GM12873 (cell line): Measurements from ENCODE around the gene ADAMTS18.

Experiments
- TF ChIP-seq, protein P1 (sequence below): IDR thresholded peaks from 2 replicates; pipeline ENCODE4 v1.5.1; 2012; ENCODE audit warnings: low read depth, mild to moderate bottlenecking, moderate library complexity, low read length, control low read depth; ENCODE audit not compliant: insufficient read depth; ENCODE audit errors: missing control alignments

Gene ADAMTS18

DNA sequence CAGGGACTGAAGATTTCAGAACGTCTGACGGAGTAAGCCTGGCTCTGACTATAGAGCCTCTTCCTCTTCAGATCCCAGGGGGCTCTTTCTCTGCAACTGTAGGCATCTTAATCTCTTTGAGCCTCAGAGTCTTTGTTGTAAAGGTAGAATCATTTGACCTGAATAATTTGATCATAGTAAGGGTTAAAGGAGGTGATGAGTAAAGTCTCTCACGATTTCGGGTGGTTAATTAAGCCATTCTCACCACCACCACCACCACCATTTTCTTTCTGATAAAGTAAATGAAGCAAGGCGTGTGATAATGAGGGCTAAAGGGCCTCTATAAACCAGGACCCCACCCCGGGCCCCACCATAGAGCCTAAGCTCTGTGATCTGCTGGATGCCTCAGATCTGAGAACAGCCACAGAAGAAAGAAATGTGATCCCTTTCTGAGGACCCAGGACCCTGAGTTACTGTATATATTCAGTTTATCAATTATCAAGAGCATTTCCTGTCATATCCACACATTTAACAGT, 33.0 kb upstream of the ADAMTS18 start:
- TF ChIP-seq, protein P1, sequence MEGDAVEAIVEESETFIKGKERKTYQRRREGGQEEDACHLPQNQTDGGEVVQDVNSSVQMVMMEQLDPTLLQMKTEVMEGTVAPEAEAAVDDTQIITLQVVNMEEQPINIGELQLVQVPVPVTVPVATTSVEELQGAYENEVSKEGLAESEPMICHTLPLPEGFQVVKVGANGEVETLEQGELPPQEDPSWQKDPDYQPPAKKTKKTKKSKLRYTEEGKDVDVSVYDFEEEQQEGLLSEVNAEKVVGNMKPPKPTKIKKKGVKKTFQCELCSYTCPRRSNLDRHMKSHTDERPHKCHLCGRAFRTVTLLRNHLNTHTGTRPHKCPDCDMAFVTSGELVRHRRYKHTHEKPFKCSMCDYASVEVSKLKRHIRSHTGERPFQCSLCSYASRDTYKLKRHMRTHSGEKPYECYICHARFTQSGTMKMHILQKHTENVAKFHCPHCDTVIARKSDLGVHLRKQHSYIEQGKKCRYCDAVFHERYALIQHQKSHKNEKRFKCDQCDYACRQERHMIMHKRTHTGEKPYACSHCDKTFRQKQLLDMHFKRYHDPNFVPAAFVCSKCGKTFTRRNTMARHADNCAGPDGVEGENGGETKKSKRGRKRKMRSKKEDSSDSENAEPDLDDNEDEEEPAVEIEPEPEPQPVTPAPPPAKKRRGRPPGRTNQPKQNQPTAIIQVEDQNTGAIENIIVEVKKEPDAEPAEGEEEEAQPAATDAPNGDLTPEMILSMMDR, result no peak

DNA sequence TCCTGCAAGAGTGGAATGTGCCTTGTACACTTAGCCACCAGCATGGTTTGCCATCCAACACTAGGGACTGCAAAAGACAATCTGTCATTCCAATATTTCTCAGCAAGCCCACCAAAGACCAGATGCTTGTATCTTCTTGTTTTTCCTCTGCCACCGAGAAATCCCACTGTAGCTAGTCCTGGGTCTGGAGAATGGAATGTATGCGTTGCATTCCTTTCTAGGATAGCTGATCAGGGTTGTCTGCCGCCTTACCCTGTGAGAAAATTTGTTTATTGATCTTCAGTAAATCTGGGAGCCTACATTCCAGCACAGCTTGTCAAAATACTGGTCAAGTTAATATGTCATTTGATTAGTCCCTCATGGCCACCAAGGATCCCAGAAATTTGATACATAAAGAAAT, 28.1 kb upstream of the ADAMTS18 start:
- TF ChIP-seq, protein P1, result no peak

DNA sequence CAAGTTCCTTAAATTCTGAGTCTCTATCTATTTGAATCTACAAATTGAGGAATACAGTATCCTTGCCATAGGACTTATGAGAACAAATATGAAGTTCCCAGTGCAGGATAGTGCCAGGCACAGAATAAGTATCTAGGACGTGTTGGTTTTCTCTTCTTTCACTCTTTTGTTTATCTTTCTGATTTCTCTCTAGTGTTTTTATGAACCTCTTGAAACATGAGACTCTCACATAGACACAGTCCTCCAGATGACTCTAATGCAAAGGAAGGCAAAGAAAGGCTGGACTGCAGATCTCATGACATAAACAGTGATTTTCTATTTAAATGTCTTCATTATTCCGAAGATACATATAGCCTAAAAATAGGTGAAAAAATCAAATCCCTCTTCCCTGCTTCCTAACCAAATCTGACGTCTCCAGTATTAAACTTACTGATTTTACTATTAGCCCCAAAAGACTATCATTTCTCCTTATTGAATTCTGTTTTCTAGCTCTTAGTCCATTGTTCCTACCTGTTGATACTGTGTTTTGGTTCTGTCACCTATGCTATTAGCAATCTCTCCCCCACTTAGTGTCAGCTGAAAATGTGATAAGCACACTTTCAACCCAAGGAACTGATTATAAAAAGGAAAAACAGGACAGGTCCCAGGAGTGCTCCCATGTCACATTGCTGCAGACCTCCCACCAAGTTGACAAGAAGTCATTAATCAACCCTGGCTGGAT, 24.9 kb upstream of the ADAMTS18 start:
- TF ChIP-seq, protein P1, result no peak

DNA sequence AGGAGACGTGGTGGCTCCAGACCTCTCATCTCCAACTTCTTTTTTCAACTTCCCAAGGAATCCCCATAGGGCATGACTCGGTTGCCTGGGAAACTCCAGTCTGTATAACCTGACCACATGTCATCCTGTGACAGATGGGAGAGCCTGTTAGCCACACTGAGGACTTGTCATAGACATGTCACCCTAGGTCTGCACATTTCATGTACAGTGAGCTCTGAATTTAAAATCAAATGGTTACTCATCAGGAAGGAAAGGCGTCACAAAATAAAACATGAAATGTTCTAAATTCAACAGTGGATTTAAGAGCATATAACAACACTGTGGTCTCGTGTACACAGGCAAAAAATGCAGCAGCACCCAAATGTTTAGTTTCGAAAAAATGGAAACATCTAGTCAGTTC, 22.2 kb upstream of the ADAMTS18 start:
- TF ChIP-seq, protein P1, result no peak

DNA sequence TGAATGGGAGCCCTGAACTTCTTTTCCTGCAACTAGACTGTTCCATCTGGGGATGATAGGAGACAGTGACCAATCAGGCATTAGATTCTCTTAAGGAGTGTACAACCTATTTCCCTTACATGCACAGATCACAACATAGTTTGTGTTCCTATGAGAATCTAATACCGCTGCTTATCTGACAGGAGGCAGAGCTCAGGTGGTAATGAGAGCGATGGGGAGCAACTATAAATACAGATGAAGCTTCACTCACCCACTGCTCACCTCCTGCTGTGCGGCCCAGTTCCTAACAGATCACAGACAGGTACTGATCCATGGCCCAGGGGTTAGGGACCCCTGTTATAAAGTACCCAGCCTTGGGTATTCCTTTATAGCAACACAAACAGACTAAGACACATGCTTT, 17.4 kb upstream of the ADAMTS18 start:
- TF ChIP-seq, protein P1, result no peak

DNA sequence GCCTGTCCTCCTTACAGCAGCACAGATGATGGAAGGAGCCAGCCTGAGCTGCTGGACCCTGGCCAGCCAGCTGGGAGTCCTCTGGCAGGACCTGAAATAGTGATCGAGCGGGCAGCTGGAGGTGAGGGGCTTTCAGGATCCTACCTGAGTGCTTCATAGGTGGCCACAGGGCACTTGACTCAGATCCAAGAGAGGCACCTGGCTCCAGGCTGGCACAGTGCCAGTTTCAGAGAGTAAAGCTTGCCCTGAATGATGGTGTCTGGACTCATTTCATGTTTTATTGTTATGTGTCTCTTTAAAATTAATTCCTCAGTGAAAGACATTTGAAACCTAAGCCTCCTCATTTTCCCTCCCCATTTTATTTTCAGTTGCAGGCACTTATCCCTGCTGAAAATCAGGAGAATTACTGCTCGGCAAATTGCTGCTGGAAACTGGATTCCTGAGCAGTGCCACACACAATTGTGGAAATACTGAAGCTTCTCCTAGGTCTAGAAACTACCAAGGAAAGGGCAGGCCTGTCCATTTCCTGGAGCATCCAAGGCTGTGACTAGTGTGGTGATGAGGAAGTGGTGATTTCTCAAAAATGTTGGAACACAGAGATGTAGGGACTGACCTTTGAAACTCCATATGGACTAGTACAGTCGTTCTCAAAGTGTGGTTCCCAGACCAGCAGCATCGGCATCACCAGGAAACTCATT, 16.1 kb upstream of the ADAMTS18 start:
- TF ChIP-seq, protein P1, result no peak

DNA sequence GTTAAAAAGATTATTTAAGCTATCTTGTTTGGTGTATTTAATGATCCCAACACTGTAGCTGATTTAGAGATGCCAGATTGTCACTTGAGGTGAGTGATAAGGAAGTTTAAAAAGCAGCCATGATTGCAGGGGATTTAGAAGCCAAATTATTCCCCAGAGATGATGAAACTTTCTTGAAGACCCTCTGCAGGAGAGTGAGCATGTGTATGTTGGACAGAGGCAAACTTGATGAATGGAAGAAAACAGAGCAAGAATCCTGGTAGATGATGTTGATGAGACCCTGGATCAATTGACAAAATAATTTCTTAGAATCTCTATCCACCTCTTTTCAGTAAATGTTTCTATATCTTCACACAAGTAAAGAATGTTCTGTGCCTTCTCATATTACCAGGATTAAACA, 14.4 kb upstream of the ADAMTS18 start:
- TF ChIP-seq, protein P1, result no peak
